OCI-LY1 (cell line): ENCODE measurements around the gene GMPPB.

ENCODE experiments used
- EZH2 ChIP-seq: fragments of 200-600 bp; sonication (generic), shearing (Covaris generic); IDR thresholded peaks from 2 replicates; pipeline ENCODE4 v1.8.0; 2017; ENCODE audit warnings: borderline replicate concordance, mixed run types, mild to moderate bottlenecking, antibody characterized with exemption, low read length, moderate library complexity, mixed read lengths
- TF ChIP-seq, protein P1 (sequence below): fragments of 200-600 bp; sonication (generic), shearing (Covaris generic); IDR thresholded peaks from 2 replicates; pipeline ENCODE4 v1.5.1; 2017; ENCODE audit warnings: mild to moderate bottlenecking, antibody characterized with exemption, low read length, moderate library complexity, mixed read lengths

DNA sequence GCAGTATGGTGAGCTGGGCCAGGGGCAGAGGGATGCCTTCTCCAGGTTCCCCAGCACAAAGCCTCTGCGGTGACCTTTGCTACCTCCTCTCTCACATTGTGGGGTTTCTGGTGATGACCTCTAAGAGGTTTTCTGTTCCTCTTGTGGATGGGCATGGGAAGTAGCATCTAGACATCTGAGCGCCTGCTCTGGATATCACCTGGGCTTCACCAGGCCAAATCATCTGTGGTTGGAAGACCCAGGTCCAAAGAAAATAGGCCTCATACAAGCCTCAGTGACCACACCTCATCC, 42.6 kb downstream of the GMPPB start:
- TF ChIP-seq, protein P1, sequence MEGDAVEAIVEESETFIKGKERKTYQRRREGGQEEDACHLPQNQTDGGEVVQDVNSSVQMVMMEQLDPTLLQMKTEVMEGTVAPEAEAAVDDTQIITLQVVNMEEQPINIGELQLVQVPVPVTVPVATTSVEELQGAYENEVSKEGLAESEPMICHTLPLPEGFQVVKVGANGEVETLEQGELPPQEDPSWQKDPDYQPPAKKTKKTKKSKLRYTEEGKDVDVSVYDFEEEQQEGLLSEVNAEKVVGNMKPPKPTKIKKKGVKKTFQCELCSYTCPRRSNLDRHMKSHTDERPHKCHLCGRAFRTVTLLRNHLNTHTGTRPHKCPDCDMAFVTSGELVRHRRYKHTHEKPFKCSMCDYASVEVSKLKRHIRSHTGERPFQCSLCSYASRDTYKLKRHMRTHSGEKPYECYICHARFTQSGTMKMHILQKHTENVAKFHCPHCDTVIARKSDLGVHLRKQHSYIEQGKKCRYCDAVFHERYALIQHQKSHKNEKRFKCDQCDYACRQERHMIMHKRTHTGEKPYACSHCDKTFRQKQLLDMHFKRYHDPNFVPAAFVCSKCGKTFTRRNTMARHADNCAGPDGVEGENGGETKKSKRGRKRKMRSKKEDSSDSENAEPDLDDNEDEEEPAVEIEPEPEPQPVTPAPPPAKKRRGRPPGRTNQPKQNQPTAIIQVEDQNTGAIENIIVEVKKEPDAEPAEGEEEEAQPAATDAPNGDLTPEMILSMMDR = no peak
- TF ChIP-seq EZH2 = no peak
